GM18858 (cell line): ENCODE measurements around the gene MAMLD1.

Source experiments
- ATAC-seq: cut with Tn5 transposase; IDR thresholded peaks from one replicate; pipeline ENCODE4 v1.9.1; 2021; ENCODE audit not compliant: unreplicated experiment

MAMLD1 gene

GRCh38 chrX:150377005-150377404, 13.9 kb downstream of the MAMLD1 start:
- no peak for ATAC-seq

DNA sequence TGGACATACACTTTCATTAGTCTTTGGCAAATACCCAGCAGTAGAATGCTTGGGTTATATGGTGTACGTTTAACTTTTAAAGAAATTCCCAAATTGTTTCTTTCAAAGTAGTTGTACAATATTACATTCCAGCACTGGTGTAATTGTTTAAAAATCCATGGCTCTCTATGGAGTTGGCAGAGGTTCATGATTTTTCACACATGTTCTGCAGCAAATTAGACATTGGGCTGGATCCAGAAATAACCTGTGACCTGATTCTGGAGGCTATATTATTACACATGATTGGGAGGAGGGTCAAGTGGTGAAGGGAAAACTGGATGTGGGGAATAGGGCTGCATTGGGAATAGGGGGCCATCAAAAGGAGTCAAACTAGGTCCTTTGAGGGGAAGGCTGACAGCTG, 41.9 kb downstream of the MAMLD1 start:
- no peak for ATAC-seq

DNA sequence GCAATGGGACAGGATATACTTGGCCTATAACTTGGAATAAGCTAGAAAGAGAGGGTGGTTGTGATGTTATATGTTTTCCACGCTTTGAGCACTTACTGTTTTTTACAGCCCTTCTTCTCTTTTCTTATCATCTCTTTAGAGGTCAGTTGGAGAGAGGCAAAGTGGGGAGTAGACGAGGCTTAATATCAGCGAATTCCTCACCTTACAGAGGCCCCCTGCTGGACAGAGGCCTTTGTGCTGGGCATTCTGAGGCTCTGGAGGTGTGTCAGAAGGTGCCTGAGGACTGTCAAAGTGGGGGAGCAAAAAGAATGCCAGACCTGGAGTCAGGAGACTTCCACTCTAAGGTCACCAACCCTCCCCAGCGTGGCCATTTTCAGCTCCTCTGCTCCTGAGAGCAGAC, 42.5 kb downstream of the MAMLD1 start:
- ATAC-seq: no peak

DNA sequence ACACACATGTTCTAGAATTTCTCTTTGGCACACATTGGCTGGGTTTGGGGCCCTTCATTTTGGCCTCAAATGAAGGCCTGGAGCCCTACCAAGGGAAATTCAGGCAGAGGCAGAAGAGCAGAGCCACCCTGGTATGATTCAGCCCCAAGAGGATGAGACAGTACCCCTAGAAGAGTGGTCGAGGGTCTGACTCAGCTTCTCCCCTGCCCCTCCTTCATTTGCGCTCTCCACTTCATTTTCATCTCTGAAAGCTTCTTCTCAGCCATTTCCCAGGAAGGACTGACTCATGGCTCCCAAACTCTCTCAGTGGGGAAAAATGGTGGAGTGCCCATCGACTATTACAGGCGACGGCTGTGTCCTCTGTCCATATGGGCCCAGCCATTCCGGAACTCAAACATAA, 43.5 kb downstream of the MAMLD1 start:
- no peak for ATAC-seq

GRCh38 chrX:150408007-150408406, 44.9 kb downstream of the MAMLD1 start:
- ATAC-seq: no peak

GRCh38 chrX:150408561-150408960, 45.4 kb downstream of the MAMLD1 start:
- no peak for ATAC-seq

- no peak for ATAC-seq
These were observed 46.4 kb downstream of the MAMLD1 start for GRCh38 chrX:150409486-150409885.

- ATAC-seq: no peak
These were observed 46.8 kb downstream of the MAMLD1 start for GRCh38 chrX:150409964-150410363.

DNA sequence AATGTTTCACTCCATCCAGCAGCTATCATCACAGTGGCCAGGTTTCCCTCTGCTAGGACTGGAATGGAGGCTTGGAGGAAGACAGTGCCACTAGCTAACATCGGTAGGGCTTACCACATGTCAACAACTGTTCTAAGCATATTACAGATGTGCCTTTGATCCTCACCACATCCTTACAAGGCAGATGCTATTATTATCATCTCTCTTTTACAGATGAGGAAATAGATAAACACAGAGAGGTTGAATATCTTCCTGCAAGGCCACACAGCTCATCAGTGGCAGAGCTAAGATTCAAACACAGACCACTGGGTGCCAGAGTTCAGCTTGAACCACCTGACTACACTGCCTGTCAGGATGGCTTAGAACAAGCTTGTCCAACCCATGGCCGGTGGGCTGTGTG, 47.4 kb downstream of the MAMLD1 start:
- no peak for ATAC-seq

GRCh38 chrX:150411656-150412055, 48.5 kb downstream of the MAMLD1 start:
- ATAC-seq: no peak

DNA sequence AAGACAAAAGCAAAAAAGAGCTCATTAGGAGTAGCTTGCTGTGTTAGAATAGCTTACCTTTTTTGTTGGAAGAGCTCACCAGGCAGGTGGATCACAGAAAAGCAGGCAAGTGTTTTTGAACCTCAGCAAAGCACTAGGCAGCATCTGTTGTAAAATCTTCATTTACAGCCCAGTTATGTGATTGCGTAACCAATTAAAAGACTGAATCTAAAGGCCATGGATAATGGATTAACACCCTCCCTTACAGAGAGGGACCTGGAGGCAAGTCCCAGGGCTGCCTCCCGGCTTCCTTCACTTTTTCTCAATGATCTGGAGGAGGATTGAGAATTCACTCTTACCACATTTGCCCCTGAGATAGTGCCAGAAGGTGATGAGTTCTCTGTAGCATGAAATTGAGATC, 51.1 kb downstream of the MAMLD1 start:
- ATAC-seq: no peak

- ATAC-seq: no peak
These were observed 53.4 kb downstream of the MAMLD1 start for GRCh38 chrX:150416469-150416868.

GRCh38 chrX:150421816-150422215, 58.7 kb downstream of the MAMLD1 start:
- no peak for ATAC-seq

DNA sequence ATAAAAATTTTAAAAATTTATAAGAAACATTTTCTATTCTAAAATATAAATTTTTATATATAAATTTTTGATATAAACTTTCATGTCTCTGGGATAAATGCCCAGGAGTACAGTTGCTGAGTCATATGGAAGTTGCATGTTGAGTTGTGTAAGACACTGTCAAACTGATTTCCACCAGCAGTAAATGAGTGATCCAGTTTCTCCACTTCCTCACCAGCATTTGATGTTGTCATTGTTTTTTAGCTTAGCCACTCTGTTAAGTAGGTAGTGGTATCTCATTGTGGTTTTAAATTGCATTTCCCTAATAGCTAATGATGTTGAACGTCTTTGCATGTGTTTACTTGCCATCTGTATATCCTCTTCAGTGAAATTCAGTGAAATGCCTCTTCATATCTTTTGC, 66.5 kb downstream of the MAMLD1 start:
- no peak for ATAC-seq

GRCh38 chrX:150436195-150436594, 73.1 kb downstream of the MAMLD1 start:
- ATAC-seq: no peak

DNA sequence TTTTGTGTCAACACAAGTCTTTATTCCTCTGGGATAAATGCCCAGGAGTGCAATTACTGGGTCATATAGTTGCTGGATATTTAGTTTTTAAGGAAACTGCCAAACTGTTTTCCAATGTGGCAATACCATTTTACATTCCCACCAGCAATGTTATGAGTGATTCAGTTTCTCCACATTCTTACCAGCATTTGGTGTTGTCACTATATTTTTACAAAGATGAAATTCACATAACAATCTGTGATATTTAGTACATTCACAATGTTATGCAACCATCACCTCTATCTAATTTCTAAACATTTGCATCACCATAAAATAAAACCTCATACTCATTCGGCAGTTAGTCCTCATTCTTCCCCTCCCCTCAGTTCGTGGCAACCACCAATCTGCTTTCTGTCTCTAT, 75.0 kb downstream of the MAMLD1 start:
- no peak for ATAC-seq

DNA sequence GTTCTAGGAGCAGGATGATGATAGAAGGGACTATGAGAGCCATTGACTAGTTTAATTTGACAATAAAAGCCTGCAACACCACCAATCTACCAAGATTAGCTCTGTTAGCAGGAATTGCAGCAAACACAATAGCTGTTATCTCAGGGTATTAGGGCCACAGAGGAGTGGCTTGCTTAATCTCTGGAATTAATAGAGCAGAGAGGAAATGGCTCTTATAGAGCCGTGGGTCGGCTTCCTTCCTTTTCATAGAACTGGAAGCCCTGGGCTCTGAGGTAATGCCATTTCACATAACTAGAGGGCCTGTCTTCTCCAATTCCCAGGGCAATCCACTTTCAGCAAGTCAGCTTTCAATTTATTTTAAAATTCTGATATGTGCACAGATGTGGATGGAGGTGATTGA, 83.0 kb downstream of the MAMLD1 start:
- no peak for ATAC-seq

GRCh38 chrX:150446995-150447394, 83.9 kb downstream of the MAMLD1 start:
- ATAC-seq: no peak

- ATAC-seq: no peak
These were observed 86.2 kb downstream of the MAMLD1 start for GRCh38 chrX:150449313-150449712.

DNA sequence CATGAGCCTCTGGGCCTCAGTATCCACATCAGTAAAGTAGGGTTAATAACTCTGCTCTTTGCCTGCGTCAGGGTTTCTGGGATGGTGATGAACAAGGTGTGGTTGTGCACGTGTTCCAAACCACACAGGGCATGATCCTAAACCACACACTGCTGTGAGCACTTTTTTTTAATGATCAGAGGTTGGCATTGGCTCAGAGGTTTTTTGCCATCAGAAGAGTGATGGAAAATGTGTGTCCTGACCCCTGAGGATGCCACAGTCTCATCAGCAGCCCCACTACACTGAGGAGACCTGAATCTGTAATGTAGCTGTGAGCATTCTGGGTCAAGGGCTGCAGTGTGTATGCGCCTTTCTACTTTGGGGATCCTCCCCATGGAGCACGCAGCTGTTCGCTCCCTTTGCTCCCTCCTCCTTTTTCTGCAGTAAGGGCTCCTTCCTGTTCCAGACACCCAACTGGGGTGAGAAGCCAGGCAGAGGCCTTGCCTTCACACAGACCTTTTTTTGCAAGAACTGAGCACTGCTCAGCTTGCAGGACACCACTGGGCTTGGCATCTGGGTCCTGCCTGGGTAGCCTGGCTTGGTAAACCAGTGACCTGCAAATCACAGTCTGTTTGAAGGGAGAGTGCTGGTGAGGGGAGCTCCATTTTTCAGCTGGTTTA, 87.5 kb downstream of the MAMLD1 start:
- no peak for ATAC-seq

DNA sequence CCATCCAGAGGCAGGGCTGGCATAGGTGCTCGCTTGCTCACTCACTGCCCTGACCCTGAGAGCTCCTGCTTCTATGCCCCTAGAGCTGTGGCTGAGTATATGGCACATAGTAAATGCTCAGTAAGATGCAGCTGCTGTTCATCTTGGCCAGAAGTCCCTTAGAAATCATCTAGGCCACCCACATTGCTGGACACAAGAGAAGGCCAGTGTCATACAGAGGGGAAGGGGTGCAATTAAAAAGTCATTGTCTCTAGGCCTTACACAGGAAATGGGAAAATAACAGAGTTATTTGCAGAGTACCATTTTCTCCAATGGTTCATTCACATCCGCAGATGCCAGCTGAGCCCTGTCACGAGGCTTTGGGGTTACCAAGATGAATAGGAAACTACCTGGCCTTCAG, 88.8 kb downstream of the MAMLD1 start:
- ATAC-seq: no peak

DNA sequence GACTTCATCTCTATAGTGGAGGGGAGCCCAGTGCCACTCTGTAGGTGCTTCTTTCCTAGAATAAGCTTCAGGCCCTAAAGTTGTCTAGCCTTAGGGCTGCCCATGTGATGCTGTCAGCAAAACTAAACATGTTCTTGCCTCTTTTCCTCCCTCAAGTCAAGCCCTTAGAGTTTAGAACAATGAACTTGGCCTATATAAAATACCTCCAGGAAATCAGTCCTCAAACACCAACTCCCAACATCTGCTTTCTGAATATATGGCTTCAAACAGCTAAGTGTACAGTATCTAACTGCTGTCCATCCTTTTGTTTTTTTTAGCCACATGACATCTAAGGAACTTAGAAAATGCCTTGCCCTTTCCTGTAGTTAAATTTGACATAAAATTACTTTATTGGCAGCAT, 91.0 kb downstream of the MAMLD1 start:
- no peak for ATAC-seq

GRCh38 chrX:150454508-150455214, 91.5 kb downstream of the MAMLD1 start:
- ATAC-seq: no peak
